HG03521 (cell line): ENCODE measurements around the gene KRAS.

Source experiments
- ATAC-seq: cut with Tn5 transposase; IDR thresholded peaks from one replicate; pipeline ENCODE4 v1.9.1; 2021; ENCODE audit warnings: mild to moderate bottlenecking, moderate library complexity; ENCODE audit not compliant: unreplicated experiment

KRAS gene

DNA sequence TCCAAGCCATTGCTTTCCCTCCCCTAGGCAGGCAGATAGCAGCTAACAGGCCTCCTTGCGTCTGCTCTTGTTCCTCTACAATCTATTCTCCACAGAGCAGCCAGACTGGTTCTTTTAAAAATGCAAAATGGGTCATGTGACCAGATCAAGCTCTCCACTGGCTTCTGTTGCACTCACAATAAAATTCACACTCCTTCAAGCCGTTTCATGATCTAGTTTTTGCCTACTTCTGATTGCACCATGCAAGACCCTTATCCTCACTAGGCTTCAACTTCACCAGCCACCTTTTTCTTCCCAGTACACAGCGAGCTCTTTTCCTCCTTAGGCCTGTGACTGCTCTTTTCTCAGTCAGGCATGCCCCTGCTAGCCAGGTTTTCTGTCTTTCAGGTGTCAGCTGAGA, 6.1 kb upstream of the KRAS start:
- no peak for ATAC-seq

DNA sequence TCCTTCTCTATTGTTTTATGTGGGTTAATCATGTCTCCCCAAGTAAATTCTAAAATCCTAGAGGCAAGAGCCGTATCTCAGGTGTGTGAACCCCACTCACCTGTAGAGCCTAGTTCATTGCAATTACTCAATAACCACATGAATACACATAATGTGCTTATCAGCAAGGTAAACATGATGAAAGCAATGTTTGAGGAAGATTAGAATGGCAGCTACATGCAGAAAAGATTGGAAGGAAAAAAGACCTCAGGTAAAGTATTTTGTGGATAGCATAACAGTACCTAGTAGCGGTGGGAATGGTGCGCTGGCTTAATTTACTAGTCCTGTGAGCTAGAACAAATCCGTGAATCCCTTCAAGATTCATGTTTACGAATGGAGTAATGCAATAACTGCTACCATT, 5.3 kb upstream of the KRAS start:
- no peak for ATAC-seq

DNA sequence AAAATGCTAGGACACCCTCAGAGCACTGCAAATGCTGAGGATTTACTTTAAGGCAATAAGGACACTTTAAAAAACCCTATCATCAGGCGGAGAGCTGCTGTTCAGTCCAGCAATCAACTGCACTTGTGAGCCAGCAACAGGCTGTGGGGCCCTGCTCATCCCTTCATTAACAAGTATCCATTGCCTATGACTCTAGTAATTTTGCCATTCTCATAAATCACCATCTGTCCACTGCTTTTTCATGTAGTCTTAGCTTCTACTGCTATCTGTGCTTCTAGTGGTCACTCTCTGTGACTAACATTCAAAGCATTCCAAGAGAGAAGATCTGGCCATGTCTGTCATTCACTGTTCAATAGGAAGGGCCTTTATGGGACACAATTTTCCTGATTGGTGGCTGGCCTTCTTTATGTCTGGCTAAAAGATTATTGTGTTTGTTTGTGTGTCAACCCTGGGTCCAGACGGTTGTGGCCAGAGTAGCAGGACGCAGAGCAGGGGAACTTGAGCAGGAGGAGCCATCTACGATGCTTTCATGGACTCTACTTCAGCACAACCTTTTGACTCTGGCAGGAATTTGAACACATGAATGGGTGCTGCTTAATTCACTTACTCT, 3.6 kb upstream of the KRAS start:
- ATAC-seq = no peak

DNA sequence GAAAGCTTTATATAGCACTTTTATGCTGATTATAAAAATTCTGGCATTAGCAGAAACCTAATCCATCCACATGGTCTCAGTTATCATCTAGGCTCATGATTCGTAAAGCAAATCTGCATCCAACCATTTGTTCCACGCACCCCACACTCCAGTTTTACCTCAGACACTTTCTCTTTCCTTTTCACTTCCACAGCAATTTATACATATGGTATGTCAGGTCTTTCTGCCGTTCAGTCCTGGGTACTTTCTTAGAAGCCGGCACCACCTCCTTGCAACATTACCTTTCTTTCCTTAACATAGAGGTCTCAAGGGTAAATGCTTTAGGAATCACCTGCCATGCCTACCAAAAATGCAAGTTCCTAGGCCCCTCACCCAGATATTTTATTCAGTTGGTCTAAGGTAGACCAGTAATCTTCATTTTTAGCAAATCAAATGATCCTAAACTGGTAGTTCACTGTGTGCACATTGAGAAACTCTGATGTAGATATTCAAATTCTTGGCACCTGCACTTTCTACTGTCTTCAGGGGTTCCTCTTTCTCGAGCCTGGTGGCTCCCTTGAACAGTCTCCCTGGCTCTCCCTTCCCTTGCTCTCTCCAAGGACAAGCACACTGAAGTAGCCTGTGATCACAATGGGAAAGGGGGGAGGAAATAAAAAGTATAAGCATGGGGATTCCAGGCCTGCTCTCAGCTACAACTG, 2.8 kb upstream of the KRAS start:
- ATAC-seq = no peak

DNA sequence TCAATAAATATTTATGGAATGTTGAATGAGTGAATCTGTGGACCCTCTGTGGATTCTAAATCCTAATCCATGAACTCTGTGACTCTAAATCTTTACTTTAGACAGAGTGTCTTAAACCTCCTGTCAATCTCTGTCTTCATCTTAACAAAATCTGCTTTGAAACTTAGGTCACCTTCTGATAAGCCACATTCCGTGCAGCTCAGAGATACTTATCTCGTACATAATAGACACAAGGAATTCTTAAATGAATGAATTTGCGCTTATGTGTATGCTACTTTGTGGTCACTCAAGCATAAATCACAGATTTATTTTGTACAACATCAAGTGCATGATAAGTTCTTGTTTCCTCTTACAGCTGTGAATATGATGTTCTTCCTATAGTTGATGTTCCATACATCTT, 2.2 kb upstream of the KRAS start:
- no peak for ATAC-seq

GRCh38 chr12:25251769-25252168, 1.0 kb upstream of the KRAS start:
- ATAC-seq = no peak

GRCh38 chr12:25249931-25250738, 594 bp downstream of the KRAS start:
- ATAC-seq = peak; percentile 24

- no peak for ATAC-seq
Measured at GRCh38 chr12:25248732-25249131, 2.0 kb downstream of the KRAS start.

DNA sequence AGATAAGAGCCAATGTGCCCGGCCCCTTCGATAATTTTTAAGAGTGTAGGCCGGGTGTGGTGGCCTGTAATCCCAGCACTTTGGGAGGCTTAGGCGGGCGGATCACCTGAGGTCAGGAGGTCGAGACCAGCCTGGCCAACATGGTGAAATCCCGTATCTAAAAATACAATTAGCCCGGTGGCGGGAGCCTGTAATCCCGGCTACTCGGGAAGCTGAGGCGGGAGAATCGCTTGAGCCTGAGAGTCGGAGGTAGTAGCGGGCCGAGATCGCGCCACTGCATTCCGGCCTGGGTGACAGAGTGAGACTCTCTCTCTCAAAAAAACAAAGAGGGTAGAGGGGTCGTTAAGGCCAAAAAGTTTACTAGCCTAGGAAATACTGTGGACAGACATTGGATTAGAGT, 2.6 kb downstream of the KRAS start:
- no peak for ATAC-seq

- no peak for ATAC-seq
Measured at GRCh38 chr12:25245491-25245890, 5.2 kb downstream of the KRAS start.

DNA sequence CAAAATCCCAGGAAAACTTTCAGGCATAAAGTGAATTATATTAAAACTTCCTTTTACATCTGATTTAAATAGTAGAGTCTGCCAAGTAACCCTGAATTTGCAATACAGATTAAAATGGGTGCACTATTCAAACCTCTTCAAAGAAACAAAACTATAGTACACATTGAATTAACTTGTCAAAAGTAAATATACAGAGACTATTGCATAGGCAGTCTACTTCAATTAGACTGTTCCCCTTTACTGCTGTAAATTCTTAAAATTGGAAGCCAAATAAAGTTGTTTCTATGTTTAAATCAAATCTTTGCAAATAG, 7.1 kb downstream of the KRAS start:
- no peak for ATAC-seq

GRCh38 chr12:25242981-25243679, 7.6 kb downstream of the KRAS start:
- no peak for ATAC-seq

DNA sequence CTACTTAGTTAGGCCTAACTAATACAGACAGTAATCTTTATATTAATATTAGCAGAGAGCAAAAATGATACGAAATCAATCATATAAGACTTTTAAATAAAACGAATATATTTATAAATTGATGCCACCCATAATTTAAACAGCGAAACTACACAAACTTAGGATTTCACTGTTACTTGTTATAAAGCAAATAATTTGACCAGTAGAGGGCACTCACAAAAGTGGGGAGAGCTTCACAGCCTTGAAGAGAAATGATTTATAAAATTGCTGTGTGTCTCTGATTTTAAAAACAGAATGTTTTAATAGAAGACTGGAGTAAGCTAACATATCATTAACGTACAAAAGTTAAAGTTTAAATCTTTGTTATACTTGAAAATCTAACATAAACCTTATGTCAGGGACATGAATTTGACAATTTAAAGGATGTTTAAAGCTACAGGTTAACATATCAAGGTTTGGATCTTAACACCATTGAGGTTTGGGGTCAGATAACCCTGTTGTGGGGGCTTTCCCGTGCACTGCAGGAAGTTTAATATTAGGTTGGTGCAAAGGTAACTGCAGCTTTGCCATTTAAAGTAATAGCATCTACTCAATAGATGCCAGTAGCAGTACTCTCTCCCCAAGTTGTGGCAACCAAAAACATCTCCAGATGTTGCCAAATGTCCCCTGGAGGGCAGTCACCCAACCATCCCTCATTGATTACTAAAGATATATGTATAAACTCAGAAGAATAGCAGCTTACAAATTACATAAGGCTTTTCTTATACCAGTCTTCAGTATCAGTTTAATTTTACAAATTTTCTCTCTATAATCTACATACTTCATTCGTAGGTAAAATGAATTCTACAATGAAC, 9.3 kb downstream of the KRAS start:
- ATAC-seq = no peak

- no peak for ATAC-seq
Measured at GRCh38 chr12:25236626-25237025, 14.1 kb downstream of the KRAS start.

GRCh38 chr12:25236190-25236589, 14.5 kb downstream of the KRAS start:
- no peak for ATAC-seq

DNA sequence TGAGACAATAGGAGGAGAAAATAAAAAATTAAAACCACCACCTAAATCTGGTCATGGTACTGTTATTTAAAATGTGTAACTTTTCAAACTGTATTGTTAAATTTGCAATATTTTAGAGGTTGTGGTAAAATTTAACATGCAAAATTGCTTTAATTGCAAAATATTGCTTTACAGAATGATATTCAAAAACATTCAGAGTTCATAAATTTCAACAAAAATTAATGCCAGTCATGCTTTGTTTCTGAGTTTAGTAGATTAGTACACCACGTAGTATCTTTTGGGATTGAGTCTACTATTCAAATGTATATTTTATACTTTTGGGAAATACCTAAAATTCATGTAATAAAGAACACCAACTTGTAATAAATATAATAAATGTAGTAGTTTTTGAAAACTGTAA, 37.4 kb downstream of the KRAS start:
- no peak for ATAC-seq

GRCh38 chr12:25208554-25208953, 42.2 kb downstream of the KRAS start:
- ATAC-seq = no peak

GRCh38 chr12:25207846-25208245, 42.9 kb downstream of the KRAS start:
- no peak for ATAC-seq

GRCh38 chr12:25207411-25207810, 43.3 kb downstream of the KRAS start:
- no peak for ATAC-seq

DNA sequence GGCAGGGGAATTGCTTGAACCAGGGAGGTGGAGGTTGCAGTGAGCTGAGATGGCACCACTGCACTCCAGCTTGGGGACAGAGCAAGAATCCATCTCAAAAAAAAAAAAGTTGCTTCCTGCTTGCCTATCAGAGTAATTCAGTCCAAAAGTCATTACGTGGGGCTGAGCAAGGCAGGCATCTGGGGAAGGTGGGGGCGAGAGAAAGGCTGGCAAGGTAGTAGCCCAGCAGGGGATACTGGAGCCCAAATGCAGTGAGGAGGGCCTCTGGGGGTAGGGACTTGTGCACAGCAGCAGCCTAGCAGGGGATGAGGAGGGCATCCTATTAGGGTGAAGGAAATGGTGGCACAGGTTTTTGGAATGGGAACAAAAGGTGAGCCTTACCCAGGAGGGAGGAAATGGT, 48.6 kb downstream of the KRAS start:
- no peak for ATAC-seq

- ATAC-seq = no peak
Measured at GRCh38 chr12:25200703-25201102, 50.0 kb downstream of the KRAS start.
